Peyer's patch (tissue), 4 donors: ENCODE measurements around the gene KCNJ3.

ENCODE experiments used
- POLR2A ChIP-seq, 2 donors: fragments of 450-650 bp; IDR thresholded peaks; one replicate each; pipeline ENCODE4 v1.5.1; 2017; ENCODE audit warnings: antibody characterized with exemption in 2 of 2, mild to moderate bottlenecking in 2 of 2, moderate library complexity in 2 of 2
- TF ChIP-seq, protein P1 (sequence below), 6 experiments: fragments of 450-650 bp in 4 of 6; fragments of 200-600 bp in 2 of 6; sonication (generic) in 1 of 6; IDR thresholded peaks; one replicate each; pipeline ENCODE4 v1.5.1; 2017 to 2019; ENCODE audit warnings: antibody characterized with exemption in 6 of 6, mild to moderate bottlenecking in 3 of 6, moderate library complexity in 1 of 6

DNA sequence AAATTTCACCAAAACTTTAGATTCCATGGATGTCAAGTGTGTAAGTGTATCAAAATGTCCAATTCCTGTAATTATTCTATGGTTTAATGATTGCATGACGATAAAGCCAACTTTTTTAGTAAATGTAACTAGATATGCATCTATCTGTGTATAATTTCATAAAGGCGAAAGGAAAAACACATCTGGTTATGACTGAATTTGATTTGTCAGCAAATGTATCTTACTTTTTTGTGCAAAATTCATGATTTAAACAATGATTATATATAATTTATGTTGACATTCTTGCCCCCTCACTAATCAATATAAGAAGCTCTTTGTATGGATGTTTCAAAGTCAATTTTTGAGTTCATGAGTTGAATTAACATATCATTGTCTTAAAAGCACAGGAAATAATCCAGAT is 138.5 kb downstream of the KCNJ3 start:
- TF ChIP-seq POLR2A (IDR thresholded peaks at IDR 0.05), result no peak
- TF ChIP-seq, protein P1, sequence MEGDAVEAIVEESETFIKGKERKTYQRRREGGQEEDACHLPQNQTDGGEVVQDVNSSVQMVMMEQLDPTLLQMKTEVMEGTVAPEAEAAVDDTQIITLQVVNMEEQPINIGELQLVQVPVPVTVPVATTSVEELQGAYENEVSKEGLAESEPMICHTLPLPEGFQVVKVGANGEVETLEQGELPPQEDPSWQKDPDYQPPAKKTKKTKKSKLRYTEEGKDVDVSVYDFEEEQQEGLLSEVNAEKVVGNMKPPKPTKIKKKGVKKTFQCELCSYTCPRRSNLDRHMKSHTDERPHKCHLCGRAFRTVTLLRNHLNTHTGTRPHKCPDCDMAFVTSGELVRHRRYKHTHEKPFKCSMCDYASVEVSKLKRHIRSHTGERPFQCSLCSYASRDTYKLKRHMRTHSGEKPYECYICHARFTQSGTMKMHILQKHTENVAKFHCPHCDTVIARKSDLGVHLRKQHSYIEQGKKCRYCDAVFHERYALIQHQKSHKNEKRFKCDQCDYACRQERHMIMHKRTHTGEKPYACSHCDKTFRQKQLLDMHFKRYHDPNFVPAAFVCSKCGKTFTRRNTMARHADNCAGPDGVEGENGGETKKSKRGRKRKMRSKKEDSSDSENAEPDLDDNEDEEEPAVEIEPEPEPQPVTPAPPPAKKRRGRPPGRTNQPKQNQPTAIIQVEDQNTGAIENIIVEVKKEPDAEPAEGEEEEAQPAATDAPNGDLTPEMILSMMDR (IDR thresholded peaks at IDR 0.05), result no peak
